GM21717 (cell line): ENCODE data around the gene CRMP1.

Experiments used
- ATAC-seq: cut with Tn5 transposase; IDR thresholded peaks from one replicate; pipeline ENCODE4 v1.9.1; 2021; ENCODE audit warnings: mild to moderate bottlenecking, moderate library complexity; ENCODE audit not compliant: unreplicated experiment

CRMP1 gene

GRCh38 chr4:5890063-5890727 lies 2.7 kb downstream of the CRMP1 start:
- ATAC-seq, result no peak

GRCh38 chr4:5889002-5889696 lies 3.7 kb downstream of the CRMP1 start:
- ATAC-seq, result no peak

DNA sequence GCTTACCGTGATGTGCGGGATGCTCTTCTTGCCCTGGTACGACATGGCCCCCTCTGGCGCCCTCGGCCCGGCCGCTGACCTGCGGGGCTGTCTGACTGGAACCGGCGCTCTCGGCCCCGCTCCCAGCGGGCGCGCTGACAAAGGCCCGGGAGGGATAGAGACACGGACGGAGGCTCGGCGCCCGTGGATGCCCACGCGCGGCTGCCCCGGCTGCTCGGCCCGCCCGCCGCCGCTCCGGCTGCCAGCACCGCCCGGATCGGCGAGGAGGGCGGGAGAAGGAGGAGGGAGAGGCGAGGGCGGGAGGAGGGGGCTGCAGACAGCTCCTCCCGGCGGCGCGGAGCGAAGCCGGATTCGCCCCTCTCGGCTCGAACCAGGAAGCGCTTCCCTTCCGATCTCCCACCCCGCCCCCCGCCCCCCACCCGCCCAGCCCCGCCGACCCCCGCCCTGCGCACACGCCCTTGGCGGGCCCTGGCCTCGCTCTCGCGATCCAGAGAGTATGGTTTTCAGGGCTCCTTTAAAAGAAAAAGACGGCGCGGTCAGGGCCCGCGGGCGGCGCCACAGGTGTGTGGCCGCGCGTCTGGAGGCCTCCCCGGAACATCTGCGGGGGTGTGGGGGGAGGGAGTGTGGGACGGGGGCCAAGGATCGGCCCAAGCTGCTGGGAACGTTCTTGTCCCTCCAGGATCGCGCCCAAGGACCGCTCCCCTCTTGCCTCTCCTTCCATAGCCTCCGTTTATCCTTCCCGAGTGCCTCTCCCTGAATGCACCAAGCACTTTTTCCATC lies 4.5 kb downstream of the CRMP1 start:
- no peak for ATAC-seq

DNA sequence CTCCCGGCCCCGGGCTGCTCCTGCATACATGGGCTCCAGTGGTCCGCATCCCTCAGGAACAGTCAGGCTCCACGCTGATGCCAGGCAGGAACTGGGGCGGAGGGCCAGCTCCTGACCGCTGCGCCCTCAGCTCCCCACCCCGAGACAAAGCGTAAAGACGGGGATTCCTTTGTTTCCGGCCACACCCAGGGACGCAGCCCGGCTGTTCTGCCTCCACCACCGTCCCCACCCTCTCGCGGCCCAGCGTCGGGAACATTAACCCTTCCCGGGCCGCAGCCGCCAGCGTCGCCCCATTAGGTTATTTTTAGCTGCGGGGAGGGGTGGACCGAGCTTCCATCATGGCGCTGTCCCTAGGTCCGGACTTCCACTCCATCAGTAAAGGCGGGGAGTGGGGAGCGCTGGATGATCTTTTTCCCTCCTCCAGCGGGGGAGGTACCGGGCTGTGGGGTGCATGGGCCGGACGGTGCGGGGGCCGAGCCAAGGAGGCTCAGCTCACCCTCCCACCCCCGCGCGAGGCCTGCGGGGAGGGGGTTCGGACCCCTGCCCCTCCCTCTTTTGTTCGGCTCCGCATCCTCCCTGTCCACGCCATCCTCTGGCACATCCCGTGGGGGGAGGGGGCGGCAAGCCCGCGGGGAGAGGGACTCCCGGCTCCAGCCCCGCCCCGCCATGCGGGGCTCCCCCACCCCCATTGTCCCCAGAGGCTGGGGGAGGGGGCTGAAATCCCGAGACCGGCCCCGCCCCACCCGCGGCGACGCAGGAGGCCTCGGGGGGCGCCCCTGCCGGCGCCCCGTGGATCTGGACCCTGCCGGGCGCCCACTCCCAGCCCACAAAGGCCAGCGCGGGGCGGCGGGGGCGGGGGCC lies 5.3 kb downstream of the CRMP1 start:
- ATAC-seq, result no peak

- ATAC-seq, result no peak
Measured at GRCh38 chr4:5887011-5887360, 5.9 kb downstream of the CRMP1 start.

GRCh38 chr4:5885733-5886132 lies 7.2 kb downstream of the CRMP1 start:
- no peak for ATAC-seq

DNA sequence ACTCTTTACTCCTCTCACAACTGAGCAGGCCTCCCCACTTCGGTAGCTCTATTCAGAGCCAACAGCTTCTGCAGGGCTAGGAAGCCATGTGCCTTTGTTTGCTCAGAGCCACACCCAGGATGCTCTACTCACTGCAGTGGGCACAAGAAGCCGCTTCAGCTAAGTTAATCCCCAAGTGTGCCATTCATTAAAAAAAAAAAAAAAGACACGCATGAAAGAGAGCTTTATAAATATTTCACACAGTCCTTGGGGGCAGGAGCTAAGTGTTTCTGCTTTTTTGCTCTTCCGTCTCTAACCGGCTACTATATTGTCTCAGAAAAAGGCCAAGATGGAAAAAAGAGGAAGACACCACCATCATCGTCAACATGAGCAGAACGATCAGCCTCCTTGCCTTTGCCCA lies 8.1 kb downstream of the CRMP1 start:
- ATAC-seq, result no peak

GRCh38 chr4:5883916-5884315 lies 9.0 kb downstream of the CRMP1 start:
- no peak for ATAC-seq

- ATAC-seq, result no peak
Measured at GRCh38 chr4:5882947-5883346, 9.9 kb downstream of the CRMP1 start.

- ATAC-seq, result no peak
Measured at GRCh38 chr4:5881340-5881739, 11.5 kb downstream of the CRMP1 start.

- ATAC-seq, result no peak
Measured at GRCh38 chr4:5878359-5878758, 14.5 kb downstream of the CRMP1 start.

DNA sequence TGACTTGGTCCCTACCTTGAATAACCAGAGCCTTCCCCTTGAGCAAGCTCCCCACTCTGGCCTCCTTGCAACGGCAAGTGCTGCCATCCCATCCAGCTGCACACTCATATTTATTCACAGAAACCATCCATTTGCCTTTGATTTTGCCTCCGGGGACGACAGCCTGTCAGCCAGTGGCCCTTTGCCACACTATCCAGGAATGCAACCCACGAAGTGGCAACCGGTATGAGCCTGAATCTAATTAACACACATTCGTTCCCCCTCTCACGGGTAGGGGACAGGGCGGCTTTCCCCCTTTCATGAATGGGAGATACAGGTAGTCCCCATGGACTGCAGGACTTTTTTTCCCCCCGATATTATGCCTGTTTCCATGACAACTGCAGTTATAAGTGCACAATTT lies 15.5 kb downstream of the CRMP1 start:
- ATAC-seq, result no peak

GRCh38 chr4:5874811-5875449 lies 18.0 kb downstream of the CRMP1 start:
- ATAC-seq, result no peak

- ATAC-seq, result no peak
Measured at GRCh38 chr4:5870701-5871100, 22.2 kb downstream of the CRMP1 start.

- no peak for ATAC-seq
Measured at GRCh38 chr4:5869966-5870619, 22.8 kb downstream of the CRMP1 start.

DNA sequence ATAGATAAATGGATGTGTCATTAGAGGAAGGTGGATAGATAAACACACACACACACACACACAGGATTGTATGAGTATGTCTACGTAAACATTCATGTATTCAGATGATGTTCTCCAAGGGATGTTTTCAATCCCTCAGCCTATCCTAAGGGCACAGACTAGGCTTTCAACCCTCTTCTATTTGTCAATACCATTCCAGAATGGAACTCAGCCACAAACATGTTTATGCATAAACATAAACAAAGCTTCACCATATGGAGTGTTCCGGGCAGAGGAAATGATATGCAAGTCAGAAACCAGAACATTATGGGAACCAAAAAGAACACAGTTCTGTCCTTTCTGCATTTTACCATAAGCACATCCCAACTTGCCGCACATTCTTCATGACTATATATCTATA lies 25.0 kb downstream of the CRMP1 start:
- no peak for ATAC-seq

GRCh38 chr4:5866841-5867813 lies 25.8 kb downstream of the CRMP1 start:
- ATAC-seq, result no peak

GRCh38 chr4:5865896-5866599 lies 26.8 kb downstream of the CRMP1 start:
- ATAC-seq, result no peak
